Ecto neural progenitor cell (in vitro differentiated cells): ENCODE measurements around the gene SYTL5.

ENCODE experiments used
- DNase-seq: peaks from one replicate; pipeline ENCODE4 v3.0.0-alpha.2; 2018; ENCODE audit warnings: low spot score

Gene SYTL5

DNA sequence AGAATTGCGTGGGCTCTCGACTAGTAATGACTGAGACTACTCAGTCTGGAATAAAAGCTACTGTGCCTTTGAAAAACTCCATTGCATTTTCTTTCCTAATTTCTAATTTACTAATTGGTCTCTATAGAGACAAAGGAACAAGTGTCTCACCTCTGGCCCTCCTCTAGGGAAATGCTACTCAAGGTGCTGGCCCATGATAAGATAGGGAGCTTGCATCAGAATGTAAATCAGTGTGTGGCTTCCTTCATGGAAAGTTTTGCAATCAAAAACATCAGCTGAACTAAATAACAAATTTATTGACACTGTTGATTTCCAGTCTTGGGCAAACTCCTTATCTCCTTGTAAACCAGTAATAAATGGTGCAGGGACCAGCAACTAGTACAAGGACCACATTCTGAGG lies 132.5 kb downstream of the SYTL5 start:
- no peak for DNase-seq

DNA sequence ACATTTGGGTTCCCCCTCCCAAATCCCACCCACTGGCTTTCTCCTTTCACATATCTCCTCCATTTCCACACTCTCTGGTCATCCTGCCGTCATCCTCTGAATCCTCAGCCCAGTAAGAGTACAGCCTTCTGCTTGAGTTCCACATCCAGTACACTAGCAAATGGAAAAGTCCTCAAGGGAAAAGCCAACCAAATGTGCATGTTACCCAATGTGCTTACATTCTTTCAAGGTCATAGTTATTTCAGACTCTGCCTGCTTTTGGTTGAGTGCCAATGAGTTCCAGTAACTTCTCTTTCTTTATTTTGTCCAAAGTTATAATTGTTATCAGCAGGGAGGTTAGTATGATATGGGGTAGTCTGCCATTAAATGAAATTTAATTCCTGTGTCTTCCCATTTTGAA lies 136.3 kb downstream of the SYTL5 start:
- no peak for DNase-seq

GRCh38 chrX:38149016-38149415 lies 142.7 kb downstream of the SYTL5 start:
- no peak for DNase-seq

- no peak for DNase-seq
Observed at GRCh38 chrX:38150993-38151392, 144.6 kb downstream of the SYTL5 start.

DNA sequence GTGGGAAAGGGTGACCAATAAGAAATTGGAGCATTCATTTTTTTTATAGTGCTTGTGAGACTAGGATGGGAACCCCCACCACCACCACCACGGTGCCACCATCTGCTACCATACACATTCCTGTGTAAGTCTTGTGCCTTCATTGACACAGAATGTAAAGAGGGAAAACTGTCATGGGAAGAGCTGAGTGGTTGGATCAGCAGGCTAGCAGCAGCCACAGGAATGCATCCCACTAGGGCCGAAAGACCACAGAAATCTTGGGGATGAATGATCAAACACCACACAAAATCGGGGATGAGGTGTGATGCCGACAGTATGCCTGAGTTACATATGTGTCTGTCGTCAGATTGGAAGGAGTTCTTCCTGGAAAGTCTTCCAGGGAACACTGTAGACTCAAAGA lies 145.1 kb downstream of the SYTL5 start:
- no peak for DNase-seq

DNA sequence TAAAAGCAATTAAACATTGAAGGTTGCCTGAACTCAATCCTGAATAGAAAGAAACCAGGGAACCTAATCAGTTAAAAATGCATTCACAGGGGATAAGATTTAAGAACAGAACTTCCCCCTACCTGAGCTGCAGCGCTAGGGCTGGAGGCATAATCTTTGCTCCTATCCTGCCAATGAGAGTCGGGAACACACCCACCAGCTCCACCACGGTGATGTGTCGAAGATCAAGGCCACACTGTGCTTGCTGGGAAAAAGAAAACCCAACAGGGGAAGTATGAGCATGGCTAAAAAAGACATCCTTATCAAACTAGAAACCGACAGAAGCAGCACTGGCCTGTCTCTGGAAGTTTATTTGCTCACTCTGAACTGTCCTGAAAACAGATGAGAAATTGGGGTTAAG lies 148.0 kb downstream of the SYTL5 start:
- no peak for DNase-seq

- no peak for DNase-seq
Observed at GRCh38 chrX:38154818-38155217, 148.5 kb downstream of the SYTL5 start.

- no peak for DNase-seq
Observed at GRCh38 chrX:38156838-38157237, 150.5 kb downstream of the SYTL5 start.

DNA sequence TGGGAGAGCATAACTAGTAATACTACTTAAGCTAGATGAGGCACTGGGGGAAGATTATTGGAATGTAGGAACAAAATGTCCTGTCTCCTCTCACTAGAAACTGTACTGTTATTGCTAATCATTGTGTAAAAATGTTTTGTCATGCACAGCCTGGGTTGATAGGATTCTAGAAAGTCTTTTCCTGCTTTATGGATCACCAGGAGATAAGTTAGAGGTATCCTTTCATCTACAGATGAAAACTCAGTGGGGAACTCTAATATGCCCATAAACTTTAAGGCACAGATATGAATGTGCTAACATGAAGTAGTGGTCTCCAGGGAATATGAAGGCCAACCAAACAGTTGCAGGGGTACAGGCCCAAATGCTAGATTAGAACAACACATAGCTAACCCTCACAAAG lies 156.8 kb downstream of the SYTL5 start:
- DNase-seq, result no peak

- no peak for DNase-seq
Observed at GRCh38 chrX:38165023-38165422, 158.7 kb downstream of the SYTL5 start.

- no peak for DNase-seq
Observed at GRCh38 chrX:38166478-38167083, 160.2 kb downstream of the SYTL5 start.

DNA sequence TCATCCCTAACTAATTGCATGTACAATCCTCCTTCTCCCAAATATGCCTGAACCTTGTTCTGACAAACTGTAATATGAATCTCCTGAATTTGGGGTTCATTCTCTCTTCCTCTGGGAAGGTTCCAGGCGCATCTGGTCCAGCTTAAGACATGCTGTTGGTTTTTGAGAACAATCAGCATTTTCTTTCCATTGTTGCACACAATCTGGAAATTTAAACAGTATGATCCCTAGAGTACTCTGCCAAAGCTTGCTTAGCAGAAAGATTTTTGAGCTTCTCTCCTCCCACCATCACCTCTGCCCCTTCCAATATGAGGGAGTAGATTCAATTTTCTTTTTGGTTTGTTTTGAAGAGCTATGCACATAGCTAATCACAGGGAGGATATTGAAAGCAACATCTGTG lies 164.2 kb downstream of the SYTL5 start:
- no peak for DNase-seq

GRCh38 chrX:38172596-38172995 lies 166.2 kb downstream of the SYTL5 start:
- DNase-seq, result no peak

- DNase-seq, result peak; percentile 58
Observed at GRCh38 chrX:38175139-38175538, 168.8 kb downstream of the SYTL5 start.

DNA sequence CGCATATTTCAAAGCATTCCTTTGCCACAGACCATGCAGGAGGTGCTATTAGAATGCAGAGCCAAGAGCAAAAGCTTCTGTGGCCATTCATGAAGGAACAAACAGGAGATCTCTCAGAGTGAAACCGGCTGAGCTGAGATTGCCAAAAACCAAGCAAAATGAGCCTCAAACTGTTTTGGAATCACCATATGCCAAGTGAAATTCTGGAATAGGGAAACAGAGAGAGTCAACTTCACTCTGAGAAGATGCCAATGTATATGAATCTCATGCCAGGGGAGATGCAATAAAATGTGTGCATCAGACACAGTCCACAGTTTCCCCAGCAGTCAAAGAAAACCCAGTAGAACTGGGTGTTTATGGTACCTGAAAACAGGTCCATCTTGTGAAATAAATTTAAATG lies 172.0 kb downstream of the SYTL5 start:
- no peak for DNase-seq
